OCI-LY7 (cell line): ENCODE results near the gene TRIM52. TPM values are rescaled to one million over a fixed set of nuclear protein-coding genes. Genes with fewer than 3 reads are reported as not detected.

Source experiments
- BruUV-seq: library from RNA; stranded (reverse); fragments of 400-500 nt; replicated peaks from 2 replicates; lab custom pipeline; 2021; lab: Mats Ljungman, UMichigan
- CTCF ChIA-PET: fragments of 300-600 bp; sonication (Branson Sonifier 250); formaldehyde crosslinking; loops from one replicate; lab custom pipeline; 2022; ENCODE audit warnings: antibody characterized with exemption; ENCODE audit not compliant: unreplicated experiment; lab: Charles Lee
- POLR2A ChIA-PET: fragments of 300-600 bp; sonication (Branson Sonifier 250); formaldehyde crosslinking; loops from one replicate; lab custom pipeline; 2022; ENCODE audit warnings: antibody characterized with exemption; lab: Charles Lee
- DNase-seq: peaks from one replicate; pipeline ENCODE4 v3.0.0-alpha.2; 2015; ENCODE audit warnings: low spot score
- H2AFZ ChIP-seq: fragments of 200-600 bp; sonication (generic), shearing (Covaris generic); 2 replicates; pipeline ENCODE4 v1.6.1; 2014; ENCODE audit warnings: mild to moderate bottlenecking, antibody characterized with exemption, low read length, moderate library complexity
- H3K27ac ChIP-seq: fragments of 200-600 bp; sonication (generic); 2 replicates; pipeline ENCODE4 v1.5.1; 2014; ENCODE audit warnings: mixed run types, low read depth, mild to moderate bottlenecking, moderate library complexity, low read length, inconsistent platforms; ENCODE audit not compliant: poor library complexity, severe bottlenecking
- H3K36me3 ChIP-seq: fragments of 200-600 bp; sonication (generic); 2 replicates; pipeline ENCODE4 v1.6.1; 2014; ENCODE audit warnings: mild to moderate bottlenecking, antibody characterized with exemption, low read length, moderate library complexity, mixed read lengths; ENCODE audit not compliant: insufficient read depth
- H3K4me1 ChIP-seq: fragments of 200-600 bp; sonication (generic); 2 replicates; pipeline ENCODE4 v1.5.1; 2014; ENCODE audit warnings: mild to moderate bottlenecking, low read length; ENCODE audit not compliant: insufficient read depth, poor library complexity, severe bottlenecking
- H3K4me2 ChIP-seq: fragments of 200-600 bp; sonication (generic); 2 replicates; pipeline ENCODE4 v1.6.1; 2014; ENCODE audit warnings: mild to moderate bottlenecking, low read length
- H3K4me3 ChIP-seq: fragments of 200-600 bp; sonication (generic); 2 replicates; pipeline ENCODE4 v1.5.1; 2014; ENCODE audit warnings: mild to moderate bottlenecking, low read depth, low read length; ENCODE audit not compliant: poor library complexity, severe bottlenecking
- H3K79me2 ChIP-seq: fragments of 200-600 bp; sonication (generic); 2 replicates; pipeline ENCODE4 v1.6.1; 2016; ENCODE audit warnings: low read depth, mild to moderate bottlenecking, low read length, moderate library complexity, mixed read lengths; ENCODE audit not compliant: insufficient read depth
- H3K9me2 ChIP-seq: fragments of 200-600 bp; sonication (generic); 2 replicates; pipeline ENCODE4 v1.6.1; 2016; ENCODE audit warnings: mild to moderate bottlenecking, low read length, mixed read lengths; ENCODE audit not compliant: insufficient read depth
- H3K9me3 ChIP-seq: fragments of 200-600 bp; sonication (generic); 2 replicates; pipeline ENCODE4 v1.6.1; 2014; ENCODE audit warnings: mild to moderate bottlenecking, mixed run types, low read length, mixed read lengths
- H4K20me1 ChIP-seq: fragments of 200-600 bp; sonication (generic); 2 replicates; pipeline ENCODE4 v1.6.1; 2014; ENCODE audit warnings: mild to moderate bottlenecking, antibody characterized with exemption, low read length, moderate library complexity, mixed read lengths; ENCODE audit not compliant: insufficient read depth
- EZH2phosphoT487 ChIP-seq: fragments of 200-600 bp; sonication (generic); IDR thresholded peaks from 2 replicates; pipeline ENCODE4 v1.6.1; 2018; ENCODE audit warnings: low read depth, borderline replicate concordance, mild to moderate bottlenecking, mixed run types, antibody characterized with exemption, low read length, moderate library complexity, mixed read lengths
- intact Hi-C: fragments of 100-400 bp; cut with micrococcal nuclease; formaldehyde crosslinking; loops from one replicate; pipeline ENCODE4 v1.10.0; 2022; ENCODE audit not compliant: unreplicated experiment
- total RNA-seq, 2 experiments: library from RNA; depleted of rRNA in 1 of 2; stranded (reverse); fragments of >200 nt in 1 of 2; shearing (Covaris generic) in 1 of 2; gene quantifications; 2 replicates each; pipeline ENCODE4 v1.2.3, GENCODE V29; 2014 to 2022
- TF ChIP-seq, protein P1 (sequence below): fragments of 200-600 bp; sonication (generic); conservative IDR thresholded peaks from 2 replicates; pipeline ENCODE4 v1.5.1; 2014; ENCODE audit warnings: mild to moderate bottlenecking, antibody characterized with exemption, low read length, moderate library complexity, mixed read lengths

TRIM52 gene
- total RNA-seq, 2 experiments from 2014 or later = 16.1 to 33.5 TPM

DNA sequence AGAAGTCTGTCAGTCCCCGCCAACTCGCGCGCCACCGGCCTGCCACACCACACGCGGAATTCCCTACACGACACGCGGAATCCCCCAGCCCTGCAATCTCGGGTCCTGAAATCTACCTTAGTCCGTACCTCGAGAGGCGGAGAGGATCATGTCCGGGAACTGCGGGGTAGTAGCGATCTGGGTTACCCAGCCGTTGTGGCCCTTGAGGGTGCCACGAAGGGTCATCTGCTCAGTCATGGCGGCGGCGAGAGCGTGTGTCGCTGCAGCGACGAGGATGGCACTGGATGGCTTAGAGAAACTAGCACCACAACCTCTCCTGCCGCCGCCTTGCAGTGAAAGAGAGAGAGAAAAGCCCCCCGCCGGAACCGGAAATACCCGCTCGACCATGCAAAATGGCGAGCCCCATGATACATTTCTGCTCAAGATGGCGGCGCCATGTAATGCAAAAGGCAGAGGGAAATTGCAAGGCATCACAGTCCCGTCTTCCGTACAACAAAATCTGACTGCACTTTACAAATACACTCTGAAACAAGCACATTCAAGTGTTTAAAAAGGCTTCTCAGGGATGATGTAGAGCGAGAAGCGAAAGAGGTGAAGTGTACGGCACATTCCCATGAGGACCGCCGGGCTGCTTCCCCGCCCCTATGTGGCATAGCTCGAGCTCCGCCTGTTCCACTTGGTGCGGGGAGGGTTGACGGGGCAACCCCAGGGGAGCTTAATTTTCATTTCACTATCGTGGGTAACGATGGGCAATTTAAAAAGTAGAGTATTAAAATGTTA lies 17.2 kb downstream of the TRIM52 start, which contains the start of gene RACK1:
Gene RACK1 (minus strand): TSS at position 343 of the 780 bp plus-strand sequence. CDS start 106 bp downstream, at position 237.
- H3K4me3 ChIP-seq = peak within 1 kb of the TSS; percentile 89
- H3K79me2 ChIP-seq = peaks cover 88% of the 10 kb centered on the region
- H3K9me3 ChIP-seq = no peaks in the 10 kb centered on the region
- BruUV-seq = no TSS peak
- POLR2A ChIA-PET = interaction anchor here (0.6 to 3.7 kb wide), 8 partner anchors 11 to 436 kb away, joined by 3 to 17 read pairs (median 3); partner anchors contain the start of gene TRIM52
- no peaks in the 10 kb centered on the region for H3K9me2 ChIP-seq
- peaks cover 54% of the 10 kb centered on the region for H3K4me1 ChIP-seq
- peak within 1 kb of the TSS; percentile 47; the same call in 1 of the 2 replicates for H2AFZ ChIP-seq
- intact Hi-C loops = loop anchor here (1.0 kb wide), 2 partner anchors 20 to 55 kb away; partner anchors contain the start of gene TRIM41
- peaks cover 34% of the 10 kb centered on the region for H4K20me1 ChIP-seq
- CTCF ChIA-PET = no interaction called here
- peak within 1 kb of the TSS; percentile 98 for H3K4me2 ChIP-seq
- DNase-seq = peak; percentile 94
- peak within 1 kb of the TSS; percentile 89 for H3K27ac ChIP-seq
- TF ChIP-seq EZH2phosphoT487 = no peak
- TF ChIP-seq, protein P1, sequence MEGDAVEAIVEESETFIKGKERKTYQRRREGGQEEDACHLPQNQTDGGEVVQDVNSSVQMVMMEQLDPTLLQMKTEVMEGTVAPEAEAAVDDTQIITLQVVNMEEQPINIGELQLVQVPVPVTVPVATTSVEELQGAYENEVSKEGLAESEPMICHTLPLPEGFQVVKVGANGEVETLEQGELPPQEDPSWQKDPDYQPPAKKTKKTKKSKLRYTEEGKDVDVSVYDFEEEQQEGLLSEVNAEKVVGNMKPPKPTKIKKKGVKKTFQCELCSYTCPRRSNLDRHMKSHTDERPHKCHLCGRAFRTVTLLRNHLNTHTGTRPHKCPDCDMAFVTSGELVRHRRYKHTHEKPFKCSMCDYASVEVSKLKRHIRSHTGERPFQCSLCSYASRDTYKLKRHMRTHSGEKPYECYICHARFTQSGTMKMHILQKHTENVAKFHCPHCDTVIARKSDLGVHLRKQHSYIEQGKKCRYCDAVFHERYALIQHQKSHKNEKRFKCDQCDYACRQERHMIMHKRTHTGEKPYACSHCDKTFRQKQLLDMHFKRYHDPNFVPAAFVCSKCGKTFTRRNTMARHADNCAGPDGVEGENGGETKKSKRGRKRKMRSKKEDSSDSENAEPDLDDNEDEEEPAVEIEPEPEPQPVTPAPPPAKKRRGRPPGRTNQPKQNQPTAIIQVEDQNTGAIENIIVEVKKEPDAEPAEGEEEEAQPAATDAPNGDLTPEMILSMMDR = no peak
- peaks cover 49% of the 10 kb centered on the region for H3K36me3 ChIP-seq

DNA sequence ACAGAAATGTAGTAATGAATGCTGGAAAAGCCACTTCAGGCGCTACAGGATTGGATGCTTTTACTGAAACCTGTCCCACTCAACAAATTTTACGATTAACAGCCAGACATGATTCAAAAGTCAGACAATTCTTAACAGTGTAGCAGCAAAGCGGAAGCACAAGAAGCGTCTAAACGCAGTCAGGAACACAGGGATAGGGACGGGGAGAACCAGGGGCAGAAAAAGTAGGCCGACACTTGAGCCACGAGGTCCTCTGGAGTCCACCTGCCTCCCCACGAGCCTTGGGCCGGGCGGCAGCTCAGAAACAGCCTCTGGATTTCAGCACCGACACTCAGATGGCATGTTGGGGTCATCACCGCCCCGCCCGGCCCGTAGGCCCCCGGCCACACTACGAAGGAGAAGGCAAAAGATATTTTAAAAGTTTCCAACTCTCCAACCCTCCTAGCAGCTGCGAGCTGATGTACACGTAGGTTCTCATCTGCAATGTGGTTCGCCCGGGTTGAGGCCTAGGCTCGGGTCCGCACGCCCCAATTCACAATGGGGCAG lies 17.9 kb downstream of the TRIM52 start:
- H3K27ac ChIP-seq = peak overlapping the region; percentile 89
- intact Hi-C loops = loop anchor here (1.0 kb wide), 1 partner anchor 20 kb away; the partner anchor contains the start of gene TRIM41
- H3K9me3 ChIP-seq = no peaks in the 10 kb centered on the region
- no peaks in the 10 kb centered on the region for H3K9me2 ChIP-seq
- H4K20me1 ChIP-seq = peaks cover 41% of the 10 kb centered on the region
- H3K4me2 ChIP-seq = peak overlapping the region; percentile 98
- H3K4me1 ChIP-seq = peaks cover 47% of the 10 kb centered on the region
- TF ChIP-seq EZH2phosphoT487 = no peak
- TF ChIP-seq, protein P1 = no peak
- no peak overlapping the region for H2AFZ ChIP-seq
- POLR2A ChIA-PET = interaction anchor here (0.7 to 1.4 kb wide), 3 partner anchors 14 to 435 kb away, joined by 3 to 7 read pairs (median 3); no protein-coding TSS in a partner anchor
- peak overlapping the region; percentile 89 for H3K4me3 ChIP-seq
- CTCF ChIA-PET = no interaction called here
- peak; percentile 43 for DNase-seq
- BruUV-seq = TSS peak; percentile 66
- H3K79me2 ChIP-seq = peaks cover 88% of the 10 kb centered on the region
- peaks cover 55% of the 10 kb centered on the region for H3K36me3 ChIP-seq
